Stomach (tissue), 9 donors: ENCODE results near the gene RAPH1. TPM values are rescaled to one million over a fixed set of nuclear protein-coding genes. Genes with fewer than 3 reads are reported as not detected.
A peak's percentile ranks its signal among the peaks of the same experiment; 100 is the strongest.

ENCODE experiments used
- DNase-seq, 2 donors: peaks; one replicate each; pipeline versions ENCODE4 v3.0.0 to v3.0.0-alpha.2; 2013 to 2019
- H3K27ac ChIP-seq, 5 donors: fragments of 200-600 bp in 4 of 5; sonication (generic) in 4 of 5; one replicate each; pipeline ENCODE4 v1.5.1; 2013 to 2019; ENCODE audit warnings: mild to moderate bottlenecking in 1 of 5, moderate library complexity in 1 of 5
- H3K27me3 ChIP-seq, 3 donors: fragments of 200-600 bp; sonication (generic); one replicate each; pipeline ENCODE4 v1.5.1; 2017 to 2019; ENCODE audit warnings: mixed run types in 1 of 3
- H3K36me3 ChIP-seq, 4 donors: fragments of 200-600 bp; sonication (generic); 1 replicate in 3 of 4; 2 replicates in 1 of 4; pipeline ENCODE4 v1.5.1; 2016 to 2019
- H3K4me1 ChIP-seq, 4 donors: fragments of 200-600 bp; sonication (generic); one replicate each; pipeline ENCODE4 v1.5.1; 2016 to 2019
- H3K4me3 ChIP-seq, 4 donors: fragments of 200-600 bp; sonication (generic) in 3 of 4; one replicate each; pipeline ENCODE4 v1.5.1; 2016 to 2019; ENCODE audit warnings: mild to moderate bottlenecking in 1 of 4
- H3K9me3 ChIP-seq, 4 donors: fragments of 200-600 bp; sonication (generic); one replicate each; pipeline ENCODE4 v1.5.1; 2016 to 2019
- EP300 ChIP-seq: sonication (generic); formaldehyde crosslinking; IDR thresholded peaks from one replicate; pipeline ENCODE4 v1.6.1; 2017; ENCODE audit warnings: antibody characterized with exemption
- POLR2A ChIP-seq, 4 donors: fragments of 450-650 bp; IDR thresholded peaks; one replicate each; pipeline ENCODE4 v1.6.1; 2016; ENCODE audit warnings: antibody characterized with exemption in 4 of 4, control low read depth in 2 of 4, mild to moderate bottlenecking in 1 of 4, moderate library complexity in 1 of 4
- POLR2AphosphoS5 ChIP-seq, 3 donors: sonication (generic); formaldehyde crosslinking; IDR thresholded peaks; one replicate each; pipeline ENCODE4 v1.6.1; 2016; ENCODE audit warnings: antibody characterized with exemption in 3 of 3
- WGBS, 5 donors: extraction: QIAGEN DNeasy Blood & Tissue Kit in 3 of 5; methylation state at CpG; one replicate each; pipeline versions ENCODE4 v1.1.5 to v1.1.7; 2013 to 2018; 5-methylcytosine and 5-hydroxymethylcytosine counted together
- intact Hi-C: fragments of 100-400 bp; cut with DNase I; formaldehyde crosslinking; loops from one replicate; pipeline ENCODE4 v1.15.1; 2023; ENCODE audit warnings: low total_unique reads
- polyA plus RNA-seq, 3 donors: library from polyadenylated mRNA; stranded (reverse); fragments of 200-250 nt; gene quantifications; one replicate each; pipeline ENCODE4 v1.2.3, GENCODE V29; 2013
- total RNA-seq, 5 donors: library from RNA; depleted of rRNA; stranded (reverse); fragments of >200 nt; gene quantifications; one replicate each; pipeline versions ENCODE4 v1.1.0 to v1.2.3, GENCODE V29; 2014 to 2016
- TF ChIP-seq, protein P1 (sequence below), 7 experiments: fragments of 450-650 bp in 4 of 7; fragments of 200-600 bp in 3 of 7; sonication (generic) in 3 of 7; IDR thresholded peaks; one replicate each; pipeline ENCODE4 v1.5.1; 2016 to 2019; ENCODE audit warnings: antibody characterized with exemption in 7 of 7, control low read depth in 2 of 7, mild to moderate bottlenecking in 1 of 7
- donor health status: healthy with polysubstance abuse.
- donor health status: Bipolar disorder and iron deficiency.
- donor health status: healthy.

The RAPH1 gene
- total and polyA plus RNA-seq, 8 donors: 2.5 to 1,062 (median 17.7) TPM

DNA sequence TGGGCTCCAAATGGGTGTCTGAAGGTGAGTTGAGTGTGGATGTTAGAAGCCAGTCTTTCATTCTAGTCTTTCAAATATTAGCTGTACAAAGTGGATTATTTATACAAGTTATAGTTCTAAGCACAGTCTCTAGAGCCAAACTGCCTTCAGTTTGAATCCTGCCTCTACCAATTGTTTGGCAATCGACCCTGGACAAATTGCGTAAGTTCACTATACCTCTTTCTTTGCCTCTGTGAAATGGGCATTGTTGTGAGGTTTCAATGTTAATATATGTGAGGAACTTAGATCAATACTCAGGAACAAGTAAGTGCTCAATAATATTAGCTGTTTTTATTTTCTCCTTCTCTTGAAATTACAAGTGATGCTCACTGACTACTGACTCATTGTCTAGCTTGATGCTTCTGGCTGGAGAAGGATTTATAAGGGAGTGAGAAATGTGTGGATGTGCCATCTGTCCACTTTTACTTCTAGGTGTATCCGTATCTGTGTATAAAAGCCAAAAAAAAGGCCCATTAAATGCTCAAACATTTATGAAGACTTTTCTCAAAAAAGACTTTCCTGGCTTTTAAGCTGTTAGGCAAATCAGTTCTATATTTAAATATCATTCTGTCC lies 48.1 kb upstream of the RAPH1 start:
- H3K9me3 ChIP-seq: no peaks in the 10 kb centered on the region
- WGBS, 5 donors: 73 to 93% (median 91%) methylated on average over 3 of the region's 3 CpGs
- no peak for DNase-seq
- no peak overlapping the region for H3K4me3 ChIP-seq
- no peaks in the 10 kb centered on the region for H3K36me3 ChIP-seq
- peak overlapping the region; percentile 39 to 90 (median 72) for H3K27ac ChIP-seq
- no peak for TF ChIP-seq EP300
- TF ChIP-seq POLR2AphosphoS5 (IDR thresholded peaks at IDR 0.05): no peak
- TF ChIP-seq POLR2A (IDR thresholded peaks at IDR 0.05): no peak
- TF ChIP-seq, protein P1, sequence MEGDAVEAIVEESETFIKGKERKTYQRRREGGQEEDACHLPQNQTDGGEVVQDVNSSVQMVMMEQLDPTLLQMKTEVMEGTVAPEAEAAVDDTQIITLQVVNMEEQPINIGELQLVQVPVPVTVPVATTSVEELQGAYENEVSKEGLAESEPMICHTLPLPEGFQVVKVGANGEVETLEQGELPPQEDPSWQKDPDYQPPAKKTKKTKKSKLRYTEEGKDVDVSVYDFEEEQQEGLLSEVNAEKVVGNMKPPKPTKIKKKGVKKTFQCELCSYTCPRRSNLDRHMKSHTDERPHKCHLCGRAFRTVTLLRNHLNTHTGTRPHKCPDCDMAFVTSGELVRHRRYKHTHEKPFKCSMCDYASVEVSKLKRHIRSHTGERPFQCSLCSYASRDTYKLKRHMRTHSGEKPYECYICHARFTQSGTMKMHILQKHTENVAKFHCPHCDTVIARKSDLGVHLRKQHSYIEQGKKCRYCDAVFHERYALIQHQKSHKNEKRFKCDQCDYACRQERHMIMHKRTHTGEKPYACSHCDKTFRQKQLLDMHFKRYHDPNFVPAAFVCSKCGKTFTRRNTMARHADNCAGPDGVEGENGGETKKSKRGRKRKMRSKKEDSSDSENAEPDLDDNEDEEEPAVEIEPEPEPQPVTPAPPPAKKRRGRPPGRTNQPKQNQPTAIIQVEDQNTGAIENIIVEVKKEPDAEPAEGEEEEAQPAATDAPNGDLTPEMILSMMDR (IDR thresholded peaks at IDR 0.05): no peak
- intact Hi-C loops: no loop called here
- no peaks in the 10 kb centered on the region for H3K27me3 ChIP-seq
- H3K4me1 ChIP-seq: peaks cover 26 to 57% (median 46%) of the 10 kb centered on the region in 4 donors

DNA sequence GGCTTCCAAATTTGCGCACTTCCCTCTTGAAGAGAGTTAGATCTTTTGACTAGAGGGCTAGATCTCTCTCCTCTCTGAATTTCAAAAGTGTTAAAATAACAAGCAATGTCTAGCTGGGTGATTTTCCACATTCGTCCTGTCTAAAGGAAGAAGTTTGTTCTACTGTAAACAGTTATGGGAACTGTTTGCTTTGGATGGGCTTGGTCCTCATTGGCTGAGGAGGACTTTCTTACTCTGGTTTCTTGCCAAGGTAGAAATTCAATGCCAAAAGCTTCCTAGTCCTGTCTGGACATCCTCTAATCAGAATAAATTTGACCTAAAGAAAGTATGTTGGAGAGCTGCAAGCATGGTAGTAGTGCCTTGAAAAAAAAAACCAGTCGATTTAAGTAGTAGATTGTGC lies 47.4 kb upstream of the RAPH1 start:
- H3K36me3 ChIP-seq: no peaks in the 10 kb centered on the region
- H3K9me3 ChIP-seq: no peaks in the 10 kb centered on the region
- WGBS, 5 donors: 14 to 31% (median 17%) methylated on average over 3 of the region's 3 CpGs
- intact Hi-C loops: no loop called here
- TF ChIP-seq EP300 (no peak), POLR2AphosphoS5 (IDR thresholded peaks at IDR 0.05) (peak in 1 of 3 donors; percentile 46)
- H3K27ac ChIP-seq: peak overlapping the region in 4 of 5 donors; percentile 39 to 90 (median 74)
- peaks cover 26 to 57% (median 46%) of the 10 kb centered on the region in 4 donors for H3K4me1 ChIP-seq
- DNase-seq: peak in 1 of 2 donors; percentile 68
- no peak overlapping the region for H3K4me3 ChIP-seq
- no peaks in the 10 kb centered on the region for H3K27me3 ChIP-seq

DNA sequence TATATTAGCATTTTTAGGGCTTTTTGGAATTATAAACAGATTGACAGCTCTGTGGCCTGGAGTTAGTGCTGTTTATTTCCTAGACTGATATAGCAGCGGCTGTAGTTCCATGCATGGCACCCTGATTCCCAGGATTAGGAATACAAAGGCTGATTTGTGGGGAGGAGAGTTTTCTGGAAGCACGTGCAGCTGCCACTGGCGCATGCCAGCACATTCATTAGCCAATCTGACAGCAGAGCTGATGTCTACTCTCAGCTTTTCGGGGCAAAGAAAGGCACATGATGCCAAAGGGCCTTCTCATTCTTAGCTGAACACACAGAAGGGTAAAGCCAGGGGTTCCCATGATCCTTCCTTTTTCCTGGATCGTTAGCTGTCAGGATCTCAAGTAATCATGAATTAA lies 45.7 kb upstream of the RAPH1 start:
- H3K27ac ChIP-seq: peak overlapping the region; percentile 37 to 90 (median 71)
- 34 to 44% (median 39%) methylated on average over 5 of the region's 5 CpGs for WGBS, 5 donors
- DNase-seq: no peak
- H3K4me3 ChIP-seq: no peak overlapping the region
- peaks cover 26 to 57% (median 46%) of the 10 kb centered on the region in 4 donors for H3K4me1 ChIP-seq
- H3K27me3 ChIP-seq: no peaks in the 10 kb centered on the region
- intact Hi-C loops: no loop called here
- TF ChIP-seq POLR2AphosphoS5 (IDR thresholded peaks at IDR 0.05) (no peak), EP300 (no peak), POLR2A (IDR thresholded peaks at IDR 0.05) (no peak)
- TF ChIP-seq, protein P1 (IDR thresholded peaks at IDR 0.05): no peak
- no peaks in the 10 kb centered on the region for H3K36me3 ChIP-seq
- no peaks in the 10 kb centered on the region for H3K9me3 ChIP-seq

- no peaks in the 10 kb centered on the region for H3K27me3 ChIP-seq
- no peak overlapping the region for H3K4me3 ChIP-seq
- H3K4me1 ChIP-seq: peaks cover 26 to 57% (median 46%) of the 10 kb centered on the region in 4 donors
- no peaks in the 10 kb centered on the region for H3K9me3 ChIP-seq
- TF ChIP-seq EP300 (no peak), POLR2A (IDR thresholded peaks at IDR 0.05) (no peak), POLR2AphosphoS5 (IDR thresholded peaks at IDR 0.05) (no peak)
- no peak for DNase-seq
- H3K36me3 ChIP-seq: no peaks in the 10 kb centered on the region
- intact Hi-C loops: no loop called here
- peak overlapping the region; percentile 52 to 90 (median 71) for H3K27ac ChIP-seq
- WGBS, 5 donors: 29 to 72% (median 44%) methylated on average over 2 of the region's 2 CpGs
Measured at GRCh38 chr2:203579730-203580129, 44.6 kb upstream of the RAPH1 start.

- peak; percentile 78 to 94 for DNase-seq
- no peaks in the 10 kb centered on the region for H3K36me3 ChIP-seq
- no peaks in the 10 kb centered on the region for H3K9me3 ChIP-seq
- H3K4me1 ChIP-seq: peaks cover 26 to 56% (median 45%) of the 10 kb centered on the region in 4 donors
- H3K27ac ChIP-seq: peak overlapping the region; percentile 52 to 90 (median 71)
- H3K4me3 ChIP-seq: no peak overlapping the region
- no peaks in the 10 kb centered on the region for H3K27me3 ChIP-seq
- TF ChIP-seq POLR2A (IDR thresholded peaks at IDR 0.05): no peak
- TF ChIP-seq POLR2AphosphoS5 (IDR thresholded peaks at IDR 0.05): peak in 2 of 3 donors; percentile 83 to 93
- intact Hi-C loops: no loop called here
- WGBS, 5 donors: 34 to 54% (median 40%) methylated on average over 4 of the region's 4 CpGs
Measured at GRCh38 chr2:203578759-203579643, 43.9 kb upstream of the RAPH1 start.
